WTC11 (cell line): ENCODE results near the gene DHX34. TPM values are rescaled to one million over a fixed set of nuclear protein-coding genes. Genes with fewer than 3 reads are reported as not detected.

ENCODE experiments used
- ATAC-seq: fragments of 200-7000 bp; cut with Tn5 transposase; 2 replicates; pipeline ENCODE4 v1.10.0; 2021; ENCODE audit warnings: mild to moderate bottlenecking, moderate library complexity
- CTCF ChIA-PET: fragments of 300-600 bp; sonication (Branson Sonifier 250); formaldehyde crosslinking; loops from one replicate; lab custom pipeline; 2021; ENCODE audit warnings: antibody characterized with exemption; lab: Charles Lee
- POLR2A ChIA-PET: fragments of 350-600 bp; sonication (Branson Sonifier 250); formaldehyde crosslinking; loops from one replicate; lab custom pipeline; 2021; ENCODE audit warnings: antibody characterized with exemption; lab: Charles Lee
- DNase-seq: peaks from one replicate; pipeline ENCODE4 v3.0.0; 2021; ENCODE audit warnings: low spot score
- H3K27ac Mint-ChIP-seq: 2 replicates; pipeline ENCODE4 v1.8.0; 2021; ENCODE audit warnings: mixed read lengths
- H3K27me3 Mint-ChIP-seq: 2 replicates; pipeline ENCODE4 v1.8.0; 2021; ENCODE audit warnings: low read depth, mild to moderate bottlenecking, moderate library complexity, mixed read lengths
- H3K36me3 Mint-ChIP-seq: 2 replicates; pipeline ENCODE4 v1.8.0; 2021; ENCODE audit warnings: mixed read lengths
- H3K4me1 Mint-ChIP-seq: 2 replicates; pipeline ENCODE4 v1.8.0; 2022; ENCODE audit warnings: mixed read lengths
- H3K4me3 Mint-ChIP-seq: 2 replicates; pipeline ENCODE4 v1.8.0; 2021; ENCODE audit warnings: mild to moderate bottlenecking, moderate library complexity, mixed read lengths
- H3K9me3 Mint-ChIP-seq: 2 replicates; pipeline ENCODE4 v1.8.0; 2021; ENCODE audit warnings: mixed read lengths
- CREB1 ChIP-seq: sonication (generic); formaldehyde crosslinking; IDR thresholded peaks from 2 replicates; pipeline ENCODE4 v1.8.0; 2023; ENCODE audit warnings: mild to moderate bottlenecking, missing genetic modification reagents
- EMX1 ChIP-seq: fragments of 250-450 bp; sonication (Bioruptor Pico); IDR thresholded peaks from 2 replicates; pipeline ENCODE4 v1.8.0; 2021; ENCODE audit warnings: mild to moderate bottlenecking
- ETV6 ChIP-seq: sonication (generic); formaldehyde crosslinking; IDR thresholded peaks from 2 replicates; pipeline ENCODE4 v1.8.1; 2022; ENCODE audit warnings: mild to moderate bottlenecking, missing genetic modification reagents
- FOXP1 ChIP-seq: sonication (generic); formaldehyde crosslinking; IDR thresholded peaks from 2 replicates; pipeline ENCODE4 v1.8.0; 2022; ENCODE audit warnings: missing genetic modification reagents, mild to moderate bottlenecking, moderate library complexity, borderline replicate concordance
- HMGA2 ChIP-seq: fragments of 250-450 bp; sonication (Bioruptor Pico); IDR thresholded peaks from 2 replicates; pipeline ENCODE4 v1.4.0; 2021; ENCODE audit warnings: mild to moderate bottlenecking, moderate library complexity
- IRF2 ChIP-seq: sonication (generic); formaldehyde crosslinking; IDR thresholded peaks from 2 replicates; pipeline ENCODE4 v1.8.0; 2022; ENCODE audit warnings: low read depth, missing genetic modification reagents, borderline replicate concordance
- KAT7 ChIP-seq: sonication (generic); formaldehyde crosslinking; IDR thresholded peaks from 2 replicates; pipeline ENCODE4 v1.8.1; 2023; ENCODE audit warnings: missing genetic modification reagents, mild to moderate bottlenecking, borderline replicate concordance
- MXD4 ChIP-seq: fragments of 250-450 bp; sonication (Bioruptor Pico); IDR thresholded peaks from 2 replicates; pipeline ENCODE4 v1.8.0; 2021; ENCODE audit warnings: mild to moderate bottlenecking, moderate library complexity, borderline replicate concordance
- NFATC4 ChIP-seq: fragments of 250-450 bp; sonication (Bioruptor Pico); IDR thresholded peaks from 2 replicates; pipeline ENCODE4 v1.9.0; 2021; ENCODE audit warnings: mild to moderate bottlenecking
- NR1H2 ChIP-seq: sonication (generic); formaldehyde crosslinking; IDR thresholded peaks from 2 replicates; pipeline ENCODE4 v1.9.0; 2021; ENCODE audit warnings: mild to moderate bottlenecking, moderate library complexity, missing genetic modification reagents
- NR2C2 ChIP-seq: sonication (generic); formaldehyde crosslinking; IDR thresholded peaks from 2 replicates; pipeline ENCODE4 v1.8.0; 2022; ENCODE audit warnings: mild to moderate bottlenecking, missing genetic modification reagents
- OVOL2 ChIP-seq: fragments of 250-450 bp; sonication (Bioruptor Pico); IDR thresholded peaks from 2 replicates; pipeline ENCODE4 v1.9.0; 2021; ENCODE audit warnings: mild to moderate bottlenecking, borderline replicate concordance
- RELA ChIP-seq: sonication (generic); formaldehyde crosslinking; IDR thresholded peaks from 2 replicates; pipeline ENCODE4 v1.8.1; 2022; ENCODE audit warnings: missing genetic modification reagents, mild to moderate bottlenecking, borderline replicate concordance
- SMAD4 ChIP-seq: sonication (generic); formaldehyde crosslinking; IDR thresholded peaks from 2 replicates; pipeline ENCODE4 v1.8.0; 2022; ENCODE audit warnings: mild to moderate bottlenecking, missing genetic modification reagents
- ZNF317 ChIP-seq: sonication (generic); formaldehyde crosslinking; IDR thresholded peaks from 2 replicates; pipeline ENCODE4 v1.8.1; 2023; ENCODE audit warnings: low read depth, mild to moderate bottlenecking, moderate library complexity, missing genetic modification reagents, borderline replicate concordance
- ZNF416 ChIP-seq: fragments of 250-450 bp; sonication (Bioruptor Pico); IDR thresholded peaks from 2 replicates; pipeline ENCODE4 v1.9.0; 2021; ENCODE audit warnings: mild to moderate bottlenecking, inconsistent platforms
- ZNF671 ChIP-seq: fragments of 250-450 bp; sonication (Bioruptor Pico); IDR thresholded peaks from 2 replicates; pipeline ENCODE4 v1.8.0; 2021; ENCODE audit warnings: mild to moderate bottlenecking
- total RNA-seq: library from RNA; stranded (reverse); gene quantifications from 3 replicates; pipeline ENCODE4 v1.2.3, GENCODE V29; 2021
- TF ChIP-seq, protein P1 (sequence below): sonication (generic); formaldehyde crosslinking; IDR thresholded peaks from 2 replicates; pipeline ENCODE4 v1.8.0; 2022; ENCODE audit warnings: mild to moderate bottlenecking, missing genetic modification reagents
- TF ChIP-seq, protein P2 (sequence below): fragments of 250-450 bp; sonication (Bioruptor Pico); IDR thresholded peaks from 2 replicates; pipeline ENCODE4 v1.9.0; 2021; ENCODE audit warnings: mild to moderate bottlenecking
- TF ChIP-seq, protein P3 (sequence below): sonication (generic); formaldehyde crosslinking; IDR thresholded peaks from 2 replicates; pipeline ENCODE4 v1.8.1; 2023; ENCODE audit warnings: mild to moderate bottlenecking, missing genetic modification reagents

The DHX34 gene
- total RNA-seq, 1 experiment from 2014 or later: 35.6 TPM

DNA sequence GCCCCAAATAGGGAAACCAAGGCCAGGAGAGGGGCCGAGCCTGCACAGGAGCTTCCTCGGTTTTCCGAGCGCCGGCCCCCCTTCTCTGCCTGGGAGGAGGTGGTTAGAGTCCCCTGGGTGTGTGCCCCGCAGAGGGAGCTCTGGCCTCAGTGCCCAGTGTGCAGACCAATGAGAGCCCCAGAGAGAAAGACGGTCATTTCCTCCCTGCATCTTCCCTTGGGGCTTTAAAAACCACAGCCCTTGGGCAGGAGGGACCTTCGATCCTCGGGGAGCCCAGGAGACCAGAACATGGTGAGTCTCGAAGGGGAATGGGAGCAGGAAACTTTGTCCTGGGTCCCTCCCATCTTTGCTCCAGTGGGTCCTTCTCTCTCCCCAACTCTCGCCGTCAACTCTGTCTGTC, 39.5 kb upstream of the DHX34 start, which contains the start of gene C5AR1:
C5AR1 (plus strand) TSS at position 254 of the 400 bp plus-strand sequence; CDS start at position 289, 35 bp downstream.
- Mint-ChIP-seq H3K36me3 (no peaks in the 10 kb centered on the region), H3K4me1 (peaks cover 2% of the 10 kb centered on the region), H3K9me3 (peaks cover 4% of the 10 kb centered on the region; the same call in 1 of the 2 replicates), H3K4me3 (no peak within 1 kb of the TSS), H3K27ac (no peak within 1 kb of the TSS), H3K27me3 (peaks cover 17% of the 10 kb centered on the region)
- ATAC-seq (no peak; the same call in 1 of the 2 replicates), DNase-seq (no peak)
- CTCF ChIA-PET: interaction anchor here (0.7 to 1.5 kb wide), 6 partner anchors 9 to 118 kb away, joined by 3 to 16 read pairs (median 4); partner anchors contain the start of gene DHX34
- no peak for TF ChIP-seq ZNF317
- TF ChIP-seq MXD4 (CRISPR knock-in tag): no peak
- TF ChIP-seq NFATC4 (CRISPR knock-in tag): no peak
- TF ChIP-seq RELA: no peak
- TF ChIP-seq, protein P1, sequence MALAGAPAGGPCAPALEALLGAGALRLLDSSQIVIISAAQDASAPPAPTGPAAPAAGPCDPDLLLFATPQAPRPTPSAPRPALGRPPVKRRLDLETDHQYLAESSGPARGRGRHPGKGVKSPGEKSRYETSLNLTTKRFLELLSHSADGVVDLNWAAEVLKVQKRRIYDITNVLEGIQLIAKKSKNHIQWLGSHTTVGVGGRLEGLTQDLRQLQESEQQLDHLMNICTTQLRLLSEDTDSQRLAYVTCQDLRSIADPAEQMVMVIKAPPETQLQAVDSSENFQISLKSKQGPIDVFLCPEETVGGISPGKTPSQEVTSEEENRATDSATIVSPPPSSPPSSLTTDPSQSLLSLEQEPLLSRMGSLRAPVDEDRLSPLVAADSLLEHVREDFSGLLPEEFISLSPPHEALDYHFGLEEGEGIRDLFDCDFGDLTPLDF: no peak
- no peak for TF ChIP-seq FOXP1
- TF ChIP-seq NR1H2 (CRISPR knock-in tag): no peak
- no peak for TF ChIP-seq NR2C2 (CRISPR knock-in tag)
- no peak for TF ChIP-seq EMX1 (CRISPR knock-in tag)
- TF ChIP-seq, protein P2, sequence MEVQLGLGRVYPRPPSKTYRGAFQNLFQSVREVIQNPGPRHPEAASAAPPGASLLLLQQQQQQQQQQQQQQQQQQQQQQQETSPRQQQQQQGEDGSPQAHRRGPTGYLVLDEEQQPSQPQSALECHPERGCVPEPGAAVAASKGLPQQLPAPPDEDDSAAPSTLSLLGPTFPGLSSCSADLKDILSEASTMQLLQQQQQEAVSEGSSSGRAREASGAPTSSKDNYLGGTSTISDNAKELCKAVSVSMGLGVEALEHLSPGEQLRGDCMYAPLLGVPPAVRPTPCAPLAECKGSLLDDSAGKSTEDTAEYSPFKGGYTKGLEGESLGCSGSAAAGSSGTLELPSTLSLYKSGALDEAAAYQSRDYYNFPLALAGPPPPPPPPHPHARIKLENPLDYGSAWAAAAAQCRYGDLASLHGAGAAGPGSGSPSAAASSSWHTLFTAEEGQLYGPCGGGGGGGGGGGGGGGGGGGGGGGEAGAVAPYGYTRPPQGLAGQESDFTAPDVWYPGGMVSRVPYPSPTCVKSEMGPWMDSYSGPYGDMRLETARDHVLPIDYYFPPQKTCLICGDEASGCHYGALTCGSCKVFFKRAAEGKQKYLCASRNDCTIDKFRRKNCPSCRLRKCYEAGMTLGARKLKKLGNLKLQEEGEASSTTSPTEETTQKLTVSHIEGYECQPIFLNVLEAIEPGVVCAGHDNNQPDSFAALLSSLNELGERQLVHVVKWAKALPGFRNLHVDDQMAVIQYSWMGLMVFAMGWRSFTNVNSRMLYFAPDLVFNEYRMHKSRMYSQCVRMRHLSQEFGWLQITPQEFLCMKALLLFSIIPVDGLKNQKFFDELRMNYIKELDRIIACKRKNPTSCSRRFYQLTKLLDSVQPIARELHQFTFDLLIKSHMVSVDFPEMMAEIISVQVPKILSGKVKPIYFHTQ (CRISPR knock-in tag): no peak
- no peak for TF ChIP-seq SMAD4
- no peak for TF ChIP-seq ETV6 (CRISPR knock-in tag)
- no peak for TF ChIP-seq ZNF416 (CRISPR knock-in tag)
- TF ChIP-seq, protein P3, sequence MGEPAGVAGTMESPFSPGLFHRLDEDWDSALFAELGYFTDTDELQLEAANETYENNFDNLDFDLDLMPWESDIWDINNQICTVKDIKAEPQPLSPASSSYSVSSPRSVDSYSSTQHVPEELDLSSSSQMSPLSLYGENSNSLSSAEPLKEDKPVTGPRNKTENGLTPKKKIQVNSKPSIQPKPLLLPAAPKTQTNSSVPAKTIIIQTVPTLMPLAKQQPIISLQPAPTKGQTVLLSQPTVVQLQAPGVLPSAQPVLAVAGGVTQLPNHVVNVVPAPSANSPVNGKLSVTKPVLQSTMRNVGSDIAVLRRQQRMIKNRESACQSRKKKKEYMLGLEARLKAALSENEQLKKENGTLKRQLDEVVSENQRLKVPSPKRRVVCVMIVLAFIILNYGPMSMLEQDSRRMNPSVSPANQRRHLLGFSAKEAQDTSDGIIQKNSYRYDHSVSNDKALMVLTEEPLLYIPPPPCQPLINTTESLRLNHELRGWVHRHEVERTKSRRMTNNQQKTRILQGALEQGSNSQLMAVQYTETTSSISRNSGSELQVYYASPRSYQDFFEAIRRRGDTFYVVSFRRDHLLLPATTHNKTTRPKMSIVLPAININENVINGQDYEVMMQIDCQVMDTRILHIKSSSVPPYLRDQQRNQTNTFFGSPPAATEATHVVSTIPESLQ (CRISPR knock-in tag): no peak
- TF ChIP-seq IRF2 (CRISPR knock-in tag): no peak
- POLR2A ChIA-PET: no interaction called here

DNA sequence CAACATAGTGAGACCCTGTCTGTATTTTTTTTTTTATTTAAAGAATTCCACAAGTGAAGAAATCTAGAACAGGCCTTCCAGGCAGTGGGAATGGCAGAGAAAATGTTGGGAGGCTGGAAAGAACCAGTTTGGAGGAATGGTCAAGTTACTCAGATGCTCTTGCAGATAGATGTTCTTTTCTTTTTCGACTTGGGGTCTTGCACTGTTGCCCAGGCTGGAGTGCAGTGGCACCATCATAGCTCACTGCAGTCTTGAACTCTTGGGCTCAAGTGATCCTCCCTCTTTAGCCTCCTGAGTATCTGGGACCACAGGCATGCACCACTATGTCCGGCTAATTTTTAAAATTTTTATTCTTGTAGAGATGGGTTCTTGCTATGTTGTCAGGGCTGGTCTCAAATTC, 38.8 kb upstream of the DHX34 start:
- Mint-ChIP-seq H3K36me3 (no peaks in the 10 kb centered on the region), H3K9me3 (peaks cover 8% of the 10 kb centered on the region; the same call in 1 of the 2 replicates), H3K27me3 (peaks cover 20% of the 10 kb centered on the region), H3K4me3 (no peak overlapping the region), H3K27ac (no peak overlapping the region), H3K4me1 (peaks cover 4% of the 10 kb centered on the region)
- DNase-seq: no peak
- no peak for ATAC-seq
- ChIA-PET POLR2A (no interaction called here), CTCF (no interaction called here)
- TF ChIP-seq ZNF671 (CRISPR knock-in tag) (no peak), CREB1 (no peak), IRF2 (CRISPR knock-in tag) (no peak), KAT7 (CRISPR knock-in tag) (no peak), OVOL2 (CRISPR knock-in tag) (no peak), HMGA2 (CRISPR knock-in tag) (no peak)
